ENCODE data around the gene DCP1B.
A peak's percentile ranks its signal among the peaks of the same experiment; 100 is the strongest.

DCP1B gene

GRCh38 chr12:1922985-1923384 lies 81.3 kb downstream of the DCP1B start:
- DNase-seq (ENCODE audit: low read depth): no peak

DNA sequence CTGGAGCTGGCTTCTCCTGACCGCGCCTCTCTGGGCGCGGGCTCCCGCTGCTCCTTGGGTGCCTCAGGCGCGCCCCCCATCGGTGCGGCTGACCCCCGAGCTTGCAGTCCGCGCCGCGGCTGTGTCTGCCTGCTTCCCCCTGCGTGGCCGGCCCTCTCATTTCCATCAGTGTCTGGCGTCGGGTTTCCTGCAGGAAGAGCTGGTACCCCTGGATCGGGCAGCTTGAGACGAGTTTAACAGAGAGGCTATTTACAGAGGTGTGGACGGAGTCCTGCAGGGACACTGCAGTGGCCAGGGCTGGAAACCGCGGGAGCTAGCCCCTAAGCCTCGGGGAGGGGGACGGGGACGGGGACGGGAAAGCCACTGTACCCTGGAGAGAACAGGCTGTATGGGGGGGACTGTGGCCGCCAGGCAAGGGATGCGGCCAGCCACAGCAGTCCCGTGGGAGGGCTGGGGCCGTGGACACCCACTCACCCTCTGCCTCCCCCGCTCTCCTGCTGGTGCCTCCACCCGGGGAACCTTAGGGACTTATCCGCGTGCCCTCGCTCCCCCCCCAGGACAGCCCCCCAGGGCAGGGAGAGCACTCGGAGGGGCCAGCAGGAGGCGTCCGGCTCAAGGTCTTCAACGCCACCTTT lies 82.1 kb downstream of the DCP1B start:
- no peak overlapping the region for H3K4me3 ChIP-seq (ENCODE audit: control insufficient read depth, low read depth, low read length)
- no peak for DNase-seq (ENCODE audit: low read depth)
- no peak for TF ChIP-seq CTCF (conservative IDR thresholded peaks at IDR 0.05; ENCODE audit: control insufficient read depth, insufficient read depth, low read depth, low read length)

More at GRCh38 chr12:1922985-1923384, 81.3 kb downstream of the DCP1B start:
- H3K4me3 ChIP-seq (ENCODE audit: control insufficient read depth, low read depth, low read length): no peak overlapping the region
- TF ChIP-seq CTCF (conservative IDR thresholded peaks at IDR 0.05; ENCODE audit: control insufficient read depth, insufficient read depth, low read depth, low read length): no peak

DNA sequence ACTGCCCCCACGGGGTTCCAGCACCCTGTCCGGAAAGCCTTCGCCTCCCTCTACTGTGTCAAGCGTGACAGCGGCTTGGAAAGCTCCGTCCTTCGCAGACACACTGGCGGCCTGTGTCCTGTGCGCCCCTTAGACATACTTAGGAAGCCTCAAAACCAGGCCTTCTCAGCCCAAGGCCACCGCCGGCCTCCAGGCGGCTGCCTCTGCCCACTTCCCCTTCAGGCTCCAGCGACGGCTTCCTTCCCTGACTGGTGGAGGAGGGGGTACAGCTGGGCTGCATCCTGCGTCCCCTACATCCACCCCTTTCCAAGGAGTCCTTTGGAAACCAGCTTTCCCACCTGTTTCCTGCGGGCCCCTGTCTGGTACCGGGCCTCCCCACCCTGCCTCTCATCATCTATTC lies 83.3 kb downstream of the DCP1B start:
- DNase-seq (ENCODE audit: low read depth): no peak
- no peak overlapping the region for H3K4me3 ChIP-seq (ENCODE audit: control insufficient read depth, low read depth, low read length)
- TF ChIP-seq CTCF (conservative IDR thresholded peaks at IDR 0.05; ENCODE audit: control insufficient read depth, insufficient read depth, low read depth, low read length): no peak

- no peak for TF ChIP-seq CTCF (conservative IDR thresholded peaks at IDR 0.05; ENCODE audit: control insufficient read depth, insufficient read depth, low read depth, low read length)
- no peak overlapping the region for H3K4me3 ChIP-seq (ENCODE audit: control insufficient read depth, low read depth, low read length)
- no peak for DNase-seq (ENCODE audit: low read depth)
Observed at GRCh38 chr12:1920436-1920835, 83.8 kb downstream of the DCP1B start.

DNA sequence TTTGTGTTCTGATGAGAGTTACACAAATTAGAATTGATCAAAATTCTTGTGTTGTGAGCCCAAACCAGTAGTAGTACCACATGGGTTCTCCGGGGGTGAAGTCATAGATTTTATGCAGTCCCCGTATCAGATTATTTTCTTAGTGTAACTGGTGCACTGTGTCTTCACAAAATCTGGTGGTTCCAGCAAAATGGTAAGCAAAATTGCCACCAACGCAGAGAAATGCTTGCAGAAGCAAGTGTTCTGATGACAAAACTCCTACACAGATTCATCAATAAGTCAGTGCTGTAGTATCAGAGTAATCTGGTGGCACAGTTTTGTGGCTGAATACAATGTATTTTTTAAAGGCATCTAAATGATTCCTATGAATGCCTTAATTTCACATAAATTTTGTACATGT lies 84.5 kb downstream of the DCP1B start:
- H3K4me3 ChIP-seq (ENCODE audit: control insufficient read depth, low read depth, low read length): no peak overlapping the region
- no peak for DNase-seq (ENCODE audit: low read depth)
- TF ChIP-seq CTCF (conservative IDR thresholded peaks at IDR 0.05; ENCODE audit: control insufficient read depth, insufficient read depth, low read depth, low read length): no peak

DNA sequence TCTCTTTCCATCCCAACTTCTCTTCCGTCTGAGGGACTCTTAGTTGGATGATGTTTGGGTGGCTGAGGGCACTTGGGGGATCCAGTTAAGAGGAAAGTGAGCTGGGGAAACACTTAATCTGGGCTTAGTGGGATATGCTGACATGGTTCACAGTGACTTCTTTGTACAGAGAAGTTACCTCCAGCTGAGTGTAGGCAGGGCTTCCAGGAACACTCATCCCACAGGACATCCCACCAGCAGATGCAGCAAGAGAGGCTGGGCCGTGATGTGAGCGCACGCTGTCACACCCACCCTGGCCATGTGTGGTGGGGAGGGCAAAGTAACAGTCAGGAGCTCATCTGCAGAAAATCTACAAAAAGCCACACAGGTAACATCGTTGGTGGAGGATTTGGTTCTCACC lies 85.0 kb downstream of the DCP1B start:
- no peak overlapping the region for H3K4me3 ChIP-seq (ENCODE audit: control insufficient read depth, low read depth, low read length)
- peak; percentile 14 for DNase-seq (ENCODE audit: low read depth)
- TF ChIP-seq CTCF (conservative IDR thresholded peaks at IDR 0.05; ENCODE audit: control insufficient read depth, insufficient read depth, low read depth, low read length): no peak

- no peak for DNase-seq (ENCODE audit: low read depth)
- H3K4me3 ChIP-seq (ENCODE audit: control insufficient read depth, low read depth, low read length): no peak overlapping the region
- no peak for TF ChIP-seq CTCF (conservative IDR thresholded peaks at IDR 0.05; ENCODE audit: control insufficient read depth, insufficient read depth, low read depth, low read length)
Observed at GRCh38 chr12:1918884-1919236, 85.4 kb downstream of the DCP1B start.

All from fibroblast of mammary gland (primary cell).